PFSK-1 (cell line): Measurements from ENCODE around the gene CEL.

ENCODE experiments used
- FOXP2 ChIP-seq: optimal IDR thresholded peaks from 2 replicates; pipeline ENCODE3; 2011; ENCODE audit warnings: borderline replicate concordance, control low read depth, inconsistent platforms; ENCODE audit not compliant: insufficient read depth; ENCODE audit errors: extremely low read length, extremely low read depth
- POLR2AphosphoS5 ChIP-seq: IDR thresholded peaks from 2 replicates; pipeline ENCODE4 v1.6.1; 2012; ENCODE audit warnings: low read depth, mild to moderate bottlenecking, control low read depth, low read length, moderate library complexity
- SIN3A ChIP-seq: IDR thresholded peaks from 2 replicates; pipeline ENCODE4 v1.6.1; 2012; ENCODE audit warnings: mild to moderate bottlenecking, low read length, moderate library complexity, borderline replicate concordance; ENCODE audit not compliant: insufficient read depth
- TAF1 ChIP-seq: IDR thresholded peaks from 2 replicates; pipeline ENCODE4 v1.6.1; 2012; ENCODE audit warnings: low read length, control low read depth, borderline replicate concordance; ENCODE audit not compliant: insufficient read depth
- TF ChIP-seq, protein P1 (sequence below), 2 experiments: IDR thresholded peaks; 2 replicates each; pipeline versions ENCODE4 v1.6.1 to v1.8.0; 2011 to 2012; ENCODE audit warnings: low read depth in 2 of 2, low read length in 2 of 2, control low read depth in 1 of 2, inconsistent platforms in 1 of 2, mild to moderate bottlenecking in 1 of 2, moderate library complexity in 1 of 2; ENCODE audit not compliant: insufficient read depth in 1 of 2

CEL gene

DNA sequence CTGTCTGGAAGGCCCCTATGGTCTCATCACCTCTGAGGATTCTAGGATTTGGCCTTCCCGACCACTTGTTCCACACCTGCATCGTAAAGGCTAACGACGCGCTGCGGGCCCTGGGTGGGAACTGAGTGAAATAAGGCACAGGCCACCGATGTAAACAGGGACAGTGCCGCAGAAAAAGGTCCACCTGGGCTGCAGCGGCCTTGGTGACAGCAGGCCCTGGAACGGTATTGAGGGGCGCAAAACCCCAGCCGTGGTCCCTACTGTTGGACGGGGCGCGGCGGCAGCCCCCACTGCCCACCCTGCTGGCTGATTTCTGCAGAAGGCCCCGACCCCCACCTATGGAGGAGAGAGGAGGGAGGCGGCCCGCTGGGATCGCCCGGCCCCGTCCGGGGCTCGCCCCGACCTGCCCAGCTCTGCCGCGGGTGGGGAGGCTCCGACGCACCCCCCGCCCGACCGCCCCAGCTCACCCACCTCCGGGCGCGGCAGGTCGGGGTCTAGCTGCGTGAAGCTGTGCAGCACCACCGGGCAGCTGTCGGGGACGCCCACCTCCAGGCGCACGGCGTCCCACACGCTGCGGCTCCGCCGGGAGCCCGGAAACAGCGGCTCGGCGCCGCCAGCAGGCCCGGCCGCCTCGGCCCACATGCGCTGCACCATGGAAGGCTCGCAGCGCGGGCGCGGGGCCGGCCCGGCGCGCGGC lies 58.9 kb downstream of the CEL start:
- TF ChIP-seq POLR2AphosphoS5, result no peak
- TF ChIP-seq FOXP2, result no peak
- no peak for TF ChIP-seq TAF1
- TF ChIP-seq, protein P1, sequence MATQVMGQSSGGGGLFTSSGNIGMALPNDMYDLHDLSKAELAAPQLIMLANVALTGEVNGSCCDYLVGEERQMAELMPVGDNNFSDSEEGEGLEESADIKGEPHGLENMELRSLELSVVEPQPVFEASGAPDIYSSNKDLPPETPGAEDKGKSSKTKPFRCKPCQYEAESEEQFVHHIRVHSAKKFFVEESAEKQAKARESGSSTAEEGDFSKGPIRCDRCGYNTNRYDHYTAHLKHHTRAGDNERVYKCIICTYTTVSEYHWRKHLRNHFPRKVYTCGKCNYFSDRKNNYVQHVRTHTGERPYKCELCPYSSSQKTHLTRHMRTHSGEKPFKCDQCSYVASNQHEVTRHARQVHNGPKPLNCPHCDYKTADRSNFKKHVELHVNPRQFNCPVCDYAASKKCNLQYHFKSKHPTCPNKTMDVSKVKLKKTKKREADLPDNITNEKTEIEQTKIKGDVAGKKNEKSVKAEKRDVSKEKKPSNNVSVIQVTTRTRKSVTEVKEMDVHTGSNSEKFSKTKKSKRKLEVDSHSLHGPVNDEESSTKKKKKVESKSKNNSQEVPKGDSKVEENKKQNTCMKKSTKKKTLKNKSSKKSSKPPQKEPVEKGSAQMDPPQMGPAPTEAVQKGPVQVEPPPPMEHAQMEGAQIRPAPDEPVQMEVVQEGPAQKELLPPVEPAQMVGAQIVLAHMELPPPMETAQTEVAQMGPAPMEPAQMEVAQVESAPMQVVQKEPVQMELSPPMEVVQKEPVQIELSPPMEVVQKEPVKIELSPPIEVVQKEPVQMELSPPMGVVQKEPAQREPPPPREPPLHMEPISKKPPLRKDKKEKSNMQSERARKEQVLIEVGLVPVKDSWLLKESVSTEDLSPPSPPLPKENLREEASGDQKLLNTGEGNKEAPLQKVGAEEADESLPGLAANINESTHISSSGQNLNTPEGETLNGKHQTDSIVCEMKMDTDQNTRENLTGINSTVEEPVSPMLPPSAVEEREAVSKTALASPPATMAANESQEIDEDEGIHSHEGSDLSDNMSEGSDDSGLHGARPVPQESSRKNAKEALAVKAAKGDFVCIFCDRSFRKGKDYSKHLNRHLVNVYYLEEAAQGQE (IDR thresholded peaks at IDR 0.05; ENCODE audit: insufficient read depth in 1 of 2, low read depth in 2 of 2, low read length in 2 of 2), result no peak
- TF ChIP-seq SIN3A, result no peak
